K562 (cell line): Measurements from ENCODE around the gene TRIM60.

Experiments
- CTCF ChIP-seq, 3 experiments: IDR thresholded peaks in 2 of 3; conservative IDR thresholded peaks in 1 of 3; 2 replicates each; pipeline ENCODE4 v1.5.1; 2011 to 2012; ENCODE audit warnings: low read length in 3 of 3, mild to moderate bottlenecking in 3 of 3, control low read depth in 2 of 3, improper control_type of control experiment in 1 of 3, inconsistent platforms in 1 of 3, low read depth in 1 of 3, mixed read lengths in 1 of 3, moderate library complexity in 1 of 3; ENCODE audit not compliant: insufficient read depth in 2 of 3
- EZH2 ChIP-seq: IDR thresholded peaks from 2 replicates; pipeline ENCODE4 v1.6.1; 2012; ENCODE audit warnings: low read depth, mild to moderate bottlenecking, inconsistent platforms, low read length, borderline replicate concordance
- KLF16 ChIP-seq: IDR thresholded peaks from 2 replicates; pipeline ENCODE4 v1.6.1; 2016; ENCODE audit warnings: antibody characterized with exemption
- RBBP5 ChIP-seq: fragments of 200-600 bp; sonication (generic); IDR thresholded peaks from 2 replicates; pipeline ENCODE4 v1.6.1; 2012; ENCODE audit warnings: borderline replicate concordance, mild to moderate bottlenecking, low read length, control low read depth, inconsistent platforms; ENCODE audit not compliant: insufficient read depth, poor library complexity, severe bottlenecking
- STAT5B ChIP-seq: fragments of 250-450 bp; sonication (Bioruptor Pico); IDR thresholded peaks from 2 replicates; pipeline ENCODE4 v1.8.0; 2021; ENCODE audit warnings: mild to moderate bottlenecking, inconsistent platforms
- SUPT5H ChIP-seq: fragments of 450-650 bp; IDR thresholded peaks from 2 replicates; pipeline ENCODE4 v1.6.1; 2016
- ZNF239 ChIP-seq: fragments of 250-450 bp; sonication (Bioruptor Pico); IDR thresholded peaks from 2 replicates; pipeline ENCODE4 v1.4.0; 2020; ENCODE audit warnings: mild to moderate bottlenecking
- ZNF449 ChIP-seq: fragments of 250-450 bp; sonication (Bioruptor Pico); IDR thresholded peaks from 2 replicates; pipeline ENCODE4 v1.8.0; 2022; ENCODE audit warnings: moderate library complexity, mild to moderate bottlenecking, inconsistent platforms
- ZZZ3 ChIP-seq: fragments of 450-650 bp; IDR thresholded peaks from 2 replicates; pipeline ENCODE4 v1.6.1; 2016; ENCODE audit warnings: antibody characterized with exemption, mild to moderate bottlenecking, moderate library complexity
- TF ChIP-seq, protein P1 (sequence below), 3 experiments: fragments of 200-800 bp in 1 of 3; fragments of 250-450 bp in 1 of 3; fragments of 450-650 bp in 1 of 3; sonication (Bioruptor Pico) in 1 of 3; sonication (Bioruptor generic) in 1 of 3; formaldehyde crosslinking in 1 of 3; IDR thresholded peaks; 2 replicates each; pipeline versions ENCODE4 v1.6.1 to v1.8.0; 2016 to 2022; ENCODE audit warnings: mild to moderate bottlenecking in 2 of 3, missing genetic modification characterization in 2 of 3, missing compliant biosample characterization in 1 of 3, moderate library complexity in 1 of 3
- TF ChIP-seq, protein P2 (sequence below): sonication (generic); formaldehyde crosslinking; IDR thresholded peaks from 2 replicates; pipeline ENCODE4 v1.5.0; 2020; ENCODE audit warnings: missing genetic modification reagents

- TF ChIP-seq RBBP5 = no peak
- no peak for TF ChIP-seq CTCF (IDR thresholded peaks at IDR 0.05 in 2 of 3, conservative IDR thresholded peaks at IDR 0.05 in 1 of 3; ENCODE audit: insufficient read depth in 2 of 3, low read depth in 1 of 3, low read length in 3 of 3)
- no peak for TF ChIP-seq ZNF449
- no peak for TF ChIP-seq SUPT5H
- TF ChIP-seq KLF16 = no peak
- TF ChIP-seq EZH2 = no peak
- TF ChIP-seq ZZZ3 = no peak
- TF ChIP-seq STAT5B (CRISPR knock-in tag) = no peak
- TF ChIP-seq, protein P1, sequence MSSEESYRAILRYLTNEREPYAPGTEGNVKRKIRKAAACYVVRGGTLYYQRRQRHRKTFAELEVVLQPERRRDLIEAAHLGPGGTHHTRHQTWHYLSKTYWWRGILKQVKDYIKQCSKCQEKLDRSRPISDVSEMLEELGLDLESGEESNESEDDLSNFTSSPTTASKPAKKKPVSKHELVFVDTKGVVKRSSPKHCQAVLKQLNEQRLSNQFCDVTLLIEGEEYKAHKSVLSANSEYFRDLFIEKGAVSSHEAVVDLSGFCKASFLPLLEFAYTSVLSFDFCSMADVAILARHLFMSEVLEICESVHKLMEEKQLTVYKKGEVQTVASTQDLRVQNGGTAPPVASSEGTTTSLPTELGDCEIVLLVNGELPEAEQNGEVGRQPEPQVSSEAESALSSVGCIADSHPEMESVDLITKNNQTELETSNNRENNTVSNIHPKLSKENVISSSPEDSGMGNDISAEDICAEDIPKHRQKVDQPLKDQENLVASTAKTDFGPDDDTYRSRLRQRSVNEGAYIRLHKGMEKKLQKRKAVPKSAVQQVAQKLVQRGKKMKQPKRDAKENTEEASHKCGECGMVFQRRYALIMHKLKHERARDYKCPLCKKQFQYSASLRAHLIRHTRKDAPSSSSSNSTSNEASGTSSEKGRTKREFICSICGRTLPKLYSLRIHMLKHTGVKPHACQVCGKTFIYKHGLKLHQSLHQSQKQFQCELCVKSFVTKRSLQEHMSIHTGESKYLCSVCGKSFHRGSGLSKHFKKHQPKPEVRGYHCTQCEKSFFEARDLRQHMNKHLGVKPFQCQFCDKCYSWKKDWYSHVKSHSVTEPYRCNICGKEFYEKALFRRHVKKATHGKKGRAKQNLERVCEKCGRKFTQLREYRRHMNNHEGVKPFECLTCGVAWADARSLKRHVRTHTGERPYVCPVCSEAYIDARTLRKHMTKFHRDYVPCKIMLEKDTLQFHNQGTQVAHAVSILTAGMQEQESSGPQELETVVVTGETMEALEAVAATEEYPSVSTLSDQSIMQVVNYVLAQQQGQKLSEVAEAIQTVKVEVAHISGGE (CRISPR knock-in tag; IDR thresholded peaks at IDR 0.05) = no peak
- TF ChIP-seq, protein P2, sequence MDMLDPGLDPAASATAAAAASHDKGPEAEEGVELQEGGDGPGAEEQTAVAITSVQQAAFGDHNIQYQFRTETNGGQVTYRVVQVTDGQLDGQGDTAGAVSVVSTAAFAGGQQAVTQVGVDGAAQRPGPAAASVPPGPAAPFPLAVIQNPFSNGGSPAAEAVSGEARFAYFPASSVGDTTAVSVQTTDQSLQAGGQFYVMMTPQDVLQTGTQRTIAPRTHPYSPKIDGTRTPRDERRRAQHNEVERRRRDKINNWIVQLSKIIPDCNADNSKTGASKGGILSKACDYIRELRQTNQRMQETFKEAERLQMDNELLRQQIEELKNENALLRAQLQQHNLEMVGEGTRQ (CRISPR knock-in tag) = no peak
- no peak for TF ChIP-seq ZNF239
Measured at GRCh38 chr4:165059386-165059785, 27.6 kb downstream of the TRIM60 start.
